IPS-18a (cell line): ENCODE results near the gene LTA.
"Not testable (repeated sequence)": the region's sequence is repeated elsewhere in the genome, so short reads cannot be mapped to it uniquely, and the experiment has no call there.

Experiments
- H3K27ac ChIP-seq: one replicate; pipeline ENCODE4 v1.5.1; 2013; ENCODE audit warnings: low read length
- H3K27me3 ChIP-seq: one replicate; pipeline ENCODE4 v1.6.1; 2013; ENCODE audit warnings: mild to moderate bottlenecking, low read length; ENCODE audit not compliant: control insufficient read depth, insufficient read depth
- H3K36me3 ChIP-seq: one replicate; pipeline ENCODE4 v1.6.1; 2013; ENCODE audit warnings: low read depth, low read length; ENCODE audit not compliant: control insufficient read depth
- H3K4me1 ChIP-seq: one replicate; pipeline ENCODE4 v1.6.1; 2013; ENCODE audit warnings: low read depth, low read length; ENCODE audit not compliant: control insufficient read depth
- H3K4me3 ChIP-seq: one replicate; pipeline ENCODE4 v1.5.1; 2013; ENCODE audit warnings: low read length
- H3K9ac ChIP-seq: one replicate; pipeline ENCODE4 v1.6.1; 2013; ENCODE audit warnings: mild to moderate bottlenecking, low read length, moderate library complexity
- H3K9me3 ChIP-seq: one replicate; pipeline ENCODE4 v1.6.1; 2013; ENCODE audit warnings: low read depth, low read length; ENCODE audit not compliant: control insufficient read depth

Gene LTA

DNA sequence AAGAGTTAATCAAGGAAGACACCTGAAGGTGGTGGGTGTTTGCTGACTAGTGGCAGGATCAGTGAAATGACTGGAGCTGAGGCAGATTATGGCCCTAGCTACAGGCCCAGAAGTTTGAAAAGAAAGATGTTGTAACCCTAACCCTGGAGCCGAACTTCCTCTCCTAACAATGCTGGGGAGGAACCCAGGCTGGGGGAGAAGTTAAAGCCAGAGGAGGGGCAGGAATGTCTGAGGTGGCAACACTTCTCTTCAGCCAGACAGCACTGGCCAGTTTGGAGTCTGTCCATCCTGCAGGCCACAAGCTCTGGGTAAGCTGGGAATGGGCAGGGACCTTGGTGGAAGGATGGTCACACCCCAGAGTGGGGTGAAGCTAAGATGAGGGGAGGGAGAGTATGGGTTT, 13.9 kb downstream of the LTA start, which contains the start of gene LST1:
Gene LST1 (plus strand): TSS at position 270 of the 400 bp plus-strand sequence. CDS start 1,023 bp downstream, outside the sequence.
- H3K9ac ChIP-seq = no peak within 1 kb of the TSS
- H3K27me3 ChIP-seq = peaks cover 11% of the 10 kb centered on the region
- no peaks in the 10 kb centered on the region for H3K9me3 ChIP-seq
- H3K4me1 ChIP-seq = peaks cover 8% of the 10 kb centered on the region
- no peak within 1 kb of the TSS for H3K27ac ChIP-seq
- no peaks in the 10 kb centered on the region for H3K36me3 ChIP-seq
- no peak within 1 kb of the TSS for H3K4me3 ChIP-seq

DNA sequence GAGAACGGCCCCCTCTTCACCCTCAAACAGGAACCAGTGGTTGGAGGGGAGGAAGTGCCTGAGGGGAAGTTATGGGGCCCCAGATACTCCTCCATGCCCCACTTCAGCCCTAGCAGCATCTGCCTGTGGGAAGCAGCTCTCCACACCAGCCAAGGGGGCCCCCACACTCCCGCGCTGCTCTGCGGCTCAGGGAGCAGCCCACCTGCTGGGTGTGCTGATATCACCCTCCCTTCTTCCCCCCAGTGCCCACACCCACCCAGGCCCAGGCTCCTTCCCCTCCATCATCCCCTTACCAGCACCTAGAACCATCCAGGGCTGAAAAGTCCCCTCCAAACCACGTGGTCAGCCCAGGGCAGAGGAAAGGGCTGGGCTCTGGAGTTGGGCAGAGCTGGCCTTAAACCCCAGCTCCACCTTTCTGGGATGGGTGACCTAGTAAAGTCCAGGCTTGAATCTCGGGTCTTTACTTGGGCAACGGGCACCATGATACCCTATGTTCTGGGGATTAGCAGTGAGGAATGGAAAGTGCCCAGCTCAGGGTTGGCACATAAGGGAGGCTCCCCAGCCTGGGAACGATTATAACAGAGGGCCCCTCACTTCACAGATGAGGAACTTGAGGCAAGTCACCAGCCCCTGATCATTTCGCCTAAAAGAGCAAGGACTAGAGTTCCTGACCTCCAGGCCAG, 14.7 kb downstream of the LTA start:
- H3K9ac ChIP-seq = no peak overlapping the region
- H3K4me1 ChIP-seq = peaks cover 8% of the 10 kb centered on the region
- no peaks in the 10 kb centered on the region for H3K9me3 ChIP-seq
- no peak overlapping the region for H3K27ac ChIP-seq
- H3K36me3 ChIP-seq = no peaks in the 10 kb centered on the region
- H3K27me3 ChIP-seq = peaks cover 5% of the 10 kb centered on the region
- no peak overlapping the region for H3K4me3 ChIP-seq

DNA sequence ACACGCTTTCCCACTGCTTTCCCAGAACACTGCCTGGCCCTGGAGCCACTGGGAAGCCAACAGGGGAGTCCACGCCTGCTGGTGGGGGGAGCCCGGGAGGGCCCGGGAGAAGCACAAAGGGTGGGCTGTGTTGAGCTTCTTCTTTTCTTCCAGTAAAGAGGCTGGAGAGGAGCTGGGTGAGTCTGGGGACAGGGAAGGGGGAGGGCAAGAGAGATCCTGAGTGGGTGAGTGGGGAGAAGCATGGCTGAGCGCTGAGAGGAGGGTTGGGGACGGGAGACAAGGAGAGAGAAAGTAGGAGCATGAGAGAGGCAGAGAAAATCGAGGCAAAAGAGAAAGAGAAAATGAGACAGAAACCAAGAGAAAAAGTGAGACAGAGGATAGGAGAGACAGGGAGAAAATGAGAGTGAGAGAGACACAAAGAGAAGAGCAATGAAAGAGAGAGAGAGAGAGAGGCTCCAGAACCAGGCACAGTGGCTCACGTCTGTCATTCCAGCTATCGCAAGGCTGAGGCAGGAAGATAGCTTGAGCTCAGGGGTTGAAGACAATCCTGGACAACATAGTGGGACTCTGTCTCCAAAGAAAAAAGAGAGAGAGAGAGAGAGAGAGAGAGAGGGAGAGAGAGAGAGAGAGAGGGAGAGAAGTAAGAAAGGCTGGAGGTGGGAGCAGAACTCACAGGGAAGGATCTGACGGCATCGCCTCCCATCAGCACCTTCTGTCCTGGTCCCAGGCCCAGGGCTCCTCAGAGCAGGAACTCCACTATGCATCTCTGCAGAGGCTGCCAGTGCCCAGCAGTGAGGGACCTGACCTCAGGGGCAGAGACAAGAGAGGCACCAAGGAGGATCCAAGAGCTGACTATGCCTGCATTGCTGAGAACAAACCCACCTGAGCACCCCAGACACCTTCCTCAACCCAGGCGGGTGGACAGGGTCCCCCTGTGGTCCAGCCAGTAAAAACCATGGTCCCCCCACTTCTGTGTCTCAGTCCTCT, 16.0 kb downstream of the LTA start:
- Histone ChIP-seq H3K9ac (no peak overlapping the region), H3K4me1 (no peaks in the 10 kb centered on the region), H3K4me3 (no peak overlapping the region), H3K36me3 (no peaks in the 10 kb centered on the region), H3K27ac (no peak overlapping the region), H3K27me3 (no peaks in the 10 kb centered on the region), H3K9me3 (no peaks in the 10 kb centered on the region)

DNA sequence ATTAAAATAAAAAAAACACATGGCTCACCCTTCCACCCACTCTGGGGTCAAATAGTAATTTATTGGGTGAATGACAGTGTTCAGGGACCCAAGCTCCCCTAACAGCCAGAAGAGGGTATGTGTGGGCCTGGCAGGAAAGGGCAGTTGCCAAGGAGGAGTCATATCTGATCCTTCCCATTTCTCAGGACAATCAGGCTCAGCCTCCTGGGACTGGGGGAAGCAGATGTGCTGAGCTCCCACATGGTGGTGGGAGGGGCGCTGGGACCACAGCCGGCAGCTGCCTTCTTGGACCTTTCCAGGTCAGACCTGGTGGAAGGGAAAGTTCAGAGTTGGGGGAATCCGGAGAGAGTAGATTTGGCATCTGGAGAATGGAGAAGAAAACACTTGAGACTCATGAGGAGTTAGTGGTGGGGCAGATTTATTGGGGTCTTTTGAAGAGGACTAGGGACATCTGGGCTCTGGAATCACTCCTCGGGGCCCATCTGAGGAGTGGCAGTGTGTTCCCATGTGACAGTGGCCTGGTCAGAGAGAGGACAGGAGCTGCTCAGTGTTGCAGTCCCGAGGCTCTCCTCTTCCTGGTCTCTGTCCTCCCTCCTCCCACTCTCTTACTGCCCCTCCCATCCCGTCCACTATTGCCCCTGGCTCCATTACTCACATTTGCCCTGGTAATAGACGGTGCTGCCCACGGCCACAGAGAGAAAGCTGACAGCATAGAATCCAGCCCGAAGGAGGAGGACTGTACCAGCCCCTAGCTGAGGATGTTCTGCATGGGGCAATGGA, 17.0 kb downstream of the LTA start:
- Histone ChIP-seq H3K9me3 (no peaks in the 10 kb centered on the region), H3K9ac (no peak overlapping the region), H3K4me1 (no peaks in the 10 kb centered on the region), H3K36me3 (no peaks in the 10 kb centered on the region), H3K27ac (no peak overlapping the region), H3K27me3 (no peaks in the 10 kb centered on the region), H3K4me3 (no peak overlapping the region)

DNA sequence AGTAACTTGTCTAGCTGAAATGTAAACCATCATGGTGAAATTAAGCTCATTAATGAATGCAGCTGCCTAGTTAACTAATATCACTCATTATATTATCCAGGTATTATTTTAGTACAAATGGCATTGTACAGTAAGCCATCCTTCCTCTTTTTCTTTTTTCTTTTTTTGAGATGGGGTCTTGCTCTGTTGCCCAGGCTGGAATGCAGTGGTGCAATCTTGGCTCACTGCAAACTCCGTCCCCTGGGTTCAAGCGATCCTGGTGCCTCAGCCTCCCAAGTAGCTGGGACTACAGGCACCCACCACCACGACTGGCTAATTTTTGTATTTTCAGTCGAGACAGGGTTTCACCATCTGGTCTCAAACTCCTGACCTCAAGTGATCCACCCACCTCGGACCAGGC, 18.6 kb downstream of the LTA start:
- H3K27me3 ChIP-seq, H3K9me3 ChIP-seq, H3K9ac ChIP-seq, H3K4me1 ChIP-seq, H3K27ac ChIP-seq, H3K4me3 ChIP-seq, H3K36me3 ChIP-seq: not testable (repeated sequence)

DNA sequence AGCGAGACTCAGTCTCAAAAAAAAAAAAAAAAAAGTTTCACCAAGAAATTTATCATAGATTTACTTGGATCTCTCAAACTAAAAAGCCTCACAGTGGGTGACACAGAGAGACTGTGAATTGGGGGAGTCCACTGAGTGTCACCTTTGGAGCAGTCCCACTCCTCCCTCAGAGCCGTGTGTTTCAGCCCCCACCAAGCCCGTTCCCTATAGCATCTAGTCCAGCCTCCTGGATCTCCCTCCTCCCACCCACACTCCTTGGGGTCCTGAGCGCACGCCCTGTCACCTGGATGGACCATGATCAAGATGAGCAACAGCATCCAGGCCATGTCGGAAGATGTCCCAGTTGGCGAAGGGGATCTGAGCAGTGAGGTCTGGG, 20.3 kb downstream of the LTA start:
- Histone ChIP-seq H3K4me3 (no peak overlapping the region), H3K9ac (no peak overlapping the region), H3K27ac (no peak overlapping the region)

DNA sequence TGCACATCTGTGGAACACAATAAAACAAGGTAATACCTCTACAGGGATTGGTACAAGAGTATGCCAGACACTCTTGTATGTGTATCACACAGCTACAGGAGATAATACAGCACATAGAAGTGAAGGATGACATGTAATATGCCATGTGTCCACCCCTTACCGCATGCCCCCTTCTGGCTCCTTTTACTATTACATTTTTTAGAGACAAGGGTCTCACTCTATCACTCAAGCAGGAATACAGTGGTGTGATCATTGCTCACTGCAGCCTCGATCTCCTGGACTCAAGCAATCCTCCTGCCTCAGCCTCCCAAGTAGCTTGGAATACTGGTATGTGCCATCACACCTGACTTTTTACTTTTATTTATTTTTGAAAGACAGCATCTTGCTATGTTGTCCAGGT, 24.9 kb downstream of the LTA start:
- H3K36me3 ChIP-seq = no peaks in the 10 kb centered on the region
- no peaks in the 10 kb centered on the region for H3K4me1 ChIP-seq
- no peak overlapping the region for H3K9ac ChIP-seq
- H3K27ac ChIP-seq = no peak overlapping the region
- no peak overlapping the region for H3K4me3 ChIP-seq
- H3K27me3 ChIP-seq = no peaks in the 10 kb centered on the region
- H3K9me3 ChIP-seq = no peaks in the 10 kb centered on the region

More for the DNA sequence above, 20.3 kb downstream of the LTA start:
- Histone ChIP-seq H3K9me3 (no peaks in the 10 kb centered on the region), H3K27me3 (no peaks in the 10 kb centered on the region), H3K4me1 (no peaks in the 10 kb centered on the region), H3K36me3 (no peaks in the 10 kb centered on the region)

DNA sequence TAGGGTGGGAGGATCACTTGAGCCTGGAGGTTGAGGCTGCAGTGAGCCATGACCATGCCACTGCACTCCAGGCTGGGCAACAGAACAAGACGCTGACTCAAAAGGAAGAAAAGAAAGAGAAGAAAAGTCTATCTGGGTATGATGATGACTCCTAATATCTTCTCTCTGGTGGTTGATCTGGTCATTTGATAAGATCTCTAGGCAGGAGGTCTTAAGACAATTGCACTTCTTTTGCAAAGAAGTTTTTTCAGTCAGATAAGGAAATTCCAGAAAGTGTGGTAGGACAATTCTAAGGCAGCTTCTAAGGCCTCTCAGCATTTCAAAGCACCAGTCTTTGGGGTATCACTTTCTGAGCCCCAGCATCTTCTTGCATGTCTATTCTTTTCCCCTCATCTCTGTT, 35.2 kb downstream of the LTA start:
- Histone ChIP-seq H3K27ac (no peak overlapping the region), H3K9me3 (no peaks in the 10 kb centered on the region), H3K36me3 (no peaks in the 10 kb centered on the region), H3K4me1 (no peaks in the 10 kb centered on the region), H3K9ac (no peak overlapping the region), H3K4me3 (no peak overlapping the region), H3K27me3 (no peaks in the 10 kb centered on the region)

DNA sequence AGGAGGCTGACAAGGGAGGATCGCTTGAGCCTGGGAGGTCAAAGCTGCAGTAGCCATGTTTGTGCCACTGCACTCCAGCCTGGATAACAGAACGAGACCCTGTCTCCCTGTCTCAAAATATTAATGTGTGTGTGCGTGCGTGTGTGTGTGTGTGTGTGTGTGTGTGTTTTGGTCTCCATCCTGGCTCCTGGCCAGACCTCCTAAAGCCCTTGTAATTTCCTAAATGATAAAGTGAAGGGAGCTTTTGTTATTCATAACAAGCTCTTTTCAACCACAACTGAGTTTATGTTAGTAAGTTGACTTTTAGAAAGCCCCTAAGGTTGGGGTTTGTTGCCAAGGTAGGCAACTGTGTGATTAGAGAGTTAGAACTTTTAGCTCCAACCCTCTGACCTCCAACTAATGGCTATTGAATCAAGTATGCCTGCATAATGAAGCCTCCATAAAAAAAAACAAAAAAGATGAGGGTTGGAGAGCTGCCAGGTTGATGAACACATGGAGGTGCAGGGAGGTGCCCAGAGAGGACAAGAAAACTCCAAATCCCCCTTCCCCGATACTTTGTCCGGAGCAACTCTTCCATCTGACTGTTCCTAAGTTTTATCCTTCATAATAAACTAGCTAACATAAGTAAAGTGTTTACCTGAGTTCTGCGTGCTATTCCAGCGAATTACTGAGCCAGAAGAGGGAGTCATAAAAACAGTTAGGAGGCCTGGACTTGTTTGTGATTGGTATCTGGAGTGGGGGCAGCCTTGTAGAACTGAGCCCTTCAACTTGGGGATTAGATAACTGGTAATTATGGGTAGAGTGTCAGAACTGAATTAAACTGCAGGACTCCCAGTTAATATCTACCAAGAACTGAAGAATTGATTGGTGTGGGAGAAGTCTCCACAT, 37.7 kb downstream of the LTA start:
- H3K9ac ChIP-seq = no peak overlapping the region
- H3K36me3 ChIP-seq = no peaks in the 10 kb centered on the region
- H3K4me1 ChIP-seq = no peaks in the 10 kb centered on the region
- H3K27me3 ChIP-seq = no peaks in the 10 kb centered on the region
- H3K27ac ChIP-seq = no peak overlapping the region
- H3K4me3 ChIP-seq = no peak overlapping the region
- no peaks in the 10 kb centered on the region for H3K9me3 ChIP-seq

DNA sequence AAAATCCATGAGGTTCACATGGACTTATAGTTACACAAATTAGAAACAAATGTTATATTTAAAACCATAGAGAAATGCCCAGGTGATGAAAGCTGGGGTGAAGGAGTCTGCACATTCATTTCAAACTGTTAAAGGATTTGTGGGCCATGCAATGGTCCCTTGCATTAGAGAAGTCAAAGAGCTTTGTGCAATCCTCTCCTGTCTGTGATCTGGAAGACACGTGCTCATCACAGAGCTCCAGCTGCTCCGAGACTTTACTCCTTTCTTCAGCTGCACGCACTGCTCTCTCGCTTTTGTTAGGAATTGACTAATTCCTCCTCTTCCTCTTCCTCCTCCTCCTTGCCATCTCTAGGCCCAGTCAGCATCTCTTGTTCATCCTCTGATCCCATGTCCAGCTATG, 38.9 kb downstream of the LTA start:
- no peak overlapping the region for H3K27ac ChIP-seq
- no peaks in the 10 kb centered on the region for H3K36me3 ChIP-seq
- H3K4me3 ChIP-seq = no peak overlapping the region
- no peaks in the 10 kb centered on the region for H3K9me3 ChIP-seq
- H3K4me1 ChIP-seq = peaks cover 8% of the 10 kb centered on the region
- no peak overlapping the region for H3K9ac ChIP-seq
- no peaks in the 10 kb centered on the region for H3K27me3 ChIP-seq
